Neutrophil (primary cell): ENCODE results near the gene FBXL3.
"Not testable (repeated sequence)": the region's sequence is repeated elsewhere in the genome, so short reads cannot be mapped to it uniquely, and the experiment has no call there.

Source experiments
- H3K27ac ChIP-seq: fragments of 200-600 bp; sonication (generic); 2 replicates; pipeline ENCODE4 v1.5.1; 2016; ENCODE audit warnings: mild to moderate bottlenecking, moderate library complexity
- H3K27me3 ChIP-seq: fragments of 200-600 bp; sonication (generic); 2 replicates; pipeline ENCODE4 v1.6.0; 2016; ENCODE audit warnings: mild to moderate bottlenecking
- H3K36me3 ChIP-seq: fragments of 200-600 bp; sonication (generic); 2 replicates; pipeline ENCODE4 v1.5.1; 2017
- H3K4me1 ChIP-seq, 2 experiments: fragments of 200-600 bp in 1 of 2; sonication (generic) in 1 of 2; 1 replicate in 1 of 2; 2 replicates in 1 of 2; pipeline versions ENCODE4 v1.5.1 to v1.6.1; 2013 to 2016; ENCODE audit warnings: low read depth in 1 of 2, low read length in 1 of 2, mild to moderate bottlenecking in 1 of 2, moderate library complexity in 1 of 2; ENCODE audit not compliant: control insufficient read depth in 1 of 2, insufficient read depth in 1 of 2
- H3K4me3 ChIP-seq, 2 experiments: fragments of 200-600 bp in 1 of 2; sonication (generic) in 1 of 2; 1 replicate in 1 of 2; 2 replicates in 1 of 2; pipeline ENCODE4 v1.5.1; 2013 to 2016; ENCODE audit warnings: low read depth in 1 of 2, low read length in 1 of 2, mild to moderate bottlenecking in 1 of 2, moderate library complexity in 1 of 2
- H3K9me3 ChIP-seq: fragments of 200-600 bp; sonication (generic); 2 replicates; pipeline ENCODE4 v1.5.1; 2016
- CTCF ChIP-seq: fragments of 200-600 bp; sonication (generic); IDR thresholded peaks from 2 replicates; pipeline ENCODE4 v1.5.1; 2016; ENCODE audit warnings: antibody characterized with exemption

The FBXL3 gene

GRCh38 chr13:76969488-76970365, 57.2 kb downstream of the FBXL3 start:
- no peaks in the 10 kb centered on the region for H3K36me3 ChIP-seq
- no peak overlapping the region for H3K4me3 ChIP-seq
- H3K9me3 ChIP-seq, result no peaks in the 10 kb centered on the region
- peaks cover 44% of the 10 kb centered on the region for H3K27me3 ChIP-seq
- no peak overlapping the region for H3K27ac ChIP-seq
- no peak for TF ChIP-seq CTCF
- no peaks in the 10 kb centered on the region for H3K4me1 ChIP-seq

- H3K9me3 ChIP-seq, result no peaks in the 10 kb centered on the region
- H3K27me3 ChIP-seq, result peaks cover 27% of the 10 kb centered on the region
- no peaks in the 10 kb centered on the region for H3K4me1 ChIP-seq
- no peaks in the 10 kb centered on the region for H3K36me3 ChIP-seq
- H3K27ac ChIP-seq, result no peak overlapping the region
- TF ChIP-seq CTCF, result no peak
- no peak overlapping the region for H3K4me3 ChIP-seq
Measured at GRCh38 chr13:76968041-76968440, 58.9 kb downstream of the FBXL3 start.

GRCh38 chr13:76967031-76967430, 59.9 kb downstream of the FBXL3 start:
- no peaks in the 10 kb centered on the region for H3K4me1 ChIP-seq
- H3K36me3 ChIP-seq, result no peaks in the 10 kb centered on the region
- no peak for TF ChIP-seq CTCF
- H3K4me3 ChIP-seq, result no peak overlapping the region
- H3K27ac ChIP-seq, result no peak overlapping the region
- H3K9me3 ChIP-seq, result no peaks in the 10 kb centered on the region
- H3K27me3 ChIP-seq, result peaks cover 17% of the 10 kb centered on the region

- TF ChIP-seq CTCF, result no peak
- Histone ChIP-seq H3K27ac (no peak overlapping the region), H3K36me3 (no peaks in the 10 kb centered on the region), H3K27me3 (peaks cover 5% of the 10 kb centered on the region), H3K4me1 (no peaks in the 10 kb centered on the region), H3K9me3 (no peaks in the 10 kb centered on the region), H3K4me3 (no peak overlapping the region)
Measured at GRCh38 chr13:76965759-76966421, 61.1 kb downstream of the FBXL3 start.

- H3K4me3 ChIP-seq, H3K36me3 ChIP-seq, H3K27me3 ChIP-seq, H3K27ac ChIP-seq, H3K4me1 ChIP-seq, H3K9me3 ChIP-seq: not testable (repeated sequence)
Measured at GRCh38 chr13:76959734-76960133, 67.2 kb downstream of the FBXL3 start.

GRCh38 chr13:76958841-76959432, 68.0 kb downstream of the FBXL3 start:
- no peaks in the 10 kb centered on the region for H3K4me1 ChIP-seq
- no peak overlapping the region for H3K4me3 ChIP-seq
- no peaks in the 10 kb centered on the region for H3K27me3 ChIP-seq
- H3K27ac ChIP-seq, result no peak overlapping the region
- no peak for TF ChIP-seq CTCF
- no peaks in the 10 kb centered on the region for H3K36me3 ChIP-seq
- H3K9me3 ChIP-seq, result peaks cover 6% of the 10 kb centered on the region
